H9 (cell line): Measurements from ENCODE around the gene CEP55. TPM values are rescaled to one million over a fixed set of nuclear protein-coding genes. Genes with fewer than 3 reads are reported as not detected.

Experiments used
- DNase-seq: peaks from one replicate; pipeline ENCODE4 v3.0.0-alpha.2; 2017
- H2AFZ ChIP-seq: one replicate; pipeline ENCODE4 v1.6.1; 2013; ENCODE audit warnings: mild to moderate bottlenecking, low read length, control low read depth, moderate library complexity
- H2AK5ac ChIP-seq: 2 replicates; pipeline ENCODE4 v1.6.1; 2013; ENCODE audit warnings: low read length, control low read depth, mixed read lengths; ENCODE audit not compliant: insufficient read length
- H2BK120ac ChIP-seq: one replicate; pipeline ENCODE4 v1.6.1; 2013; ENCODE audit warnings: low read depth, mild to moderate bottlenecking, low read length, control low read depth, inconsistent platforms; ENCODE audit not compliant: poor library complexity, severe bottlenecking
- H2BK12ac ChIP-seq: 2 replicates; pipeline ENCODE4 v1.6.1; 2013; ENCODE audit warnings: low read length, control low read depth, mixed read lengths, low read depth; ENCODE audit not compliant: insufficient read length
- H2BK15ac ChIP-seq: 2 replicates; pipeline ENCODE4 v1.6.1; 2013; ENCODE audit warnings: low read depth, low read length, control low read depth
- H2BK20ac ChIP-seq: one replicate; pipeline ENCODE4 v1.6.1; 2013; ENCODE audit warnings: low read depth, mild to moderate bottlenecking, low read length, control low read depth, inconsistent platforms; ENCODE audit not compliant: poor library complexity, severe bottlenecking
- H2BK5ac ChIP-seq: 2 replicates; pipeline ENCODE4 v1.6.1; 2013; ENCODE audit warnings: low read length, control low read depth, mixed read lengths; ENCODE audit not compliant: insufficient read length
- H3K14ac ChIP-seq: 2 replicates; pipeline ENCODE4 v1.6.1; 2013; ENCODE audit warnings: low read length, control low read depth; ENCODE audit not compliant: insufficient read depth
- H3K18ac ChIP-seq: 2 replicates; pipeline ENCODE4 v1.6.1; 2013; ENCODE audit warnings: low read depth, mild to moderate bottlenecking, mixed read lengths, low read length, control low read depth; ENCODE audit not compliant: insufficient read length
- H3K23ac ChIP-seq: 2 replicates; pipeline ENCODE4 v1.6.1; 2013; ENCODE audit warnings: low read length, control low read depth, mixed read lengths, low read depth; ENCODE audit not compliant: insufficient read length
- H3K23me2 ChIP-seq: 2 replicates; pipeline ENCODE4 v1.6.1; 2013; ENCODE audit warnings: low read depth, mild to moderate bottlenecking, mixed read lengths, low read length, control low read depth; ENCODE audit not compliant: insufficient read length, poor library complexity, severe bottlenecking
- H3K27ac ChIP-seq: 2 replicates; pipeline ENCODE4 v1.5.1; 2013; ENCODE audit warnings: low read length, control low read depth, mixed read lengths, low read depth; ENCODE audit not compliant: insufficient read length
- H3K27me3 ChIP-seq: 2 replicates; pipeline ENCODE4 v1.6.1; 2013; ENCODE audit warnings: low read length, control low read depth, inconsistent platforms; ENCODE audit not compliant: insufficient read depth
- H3K4ac ChIP-seq: 2 replicates; pipeline ENCODE4 v1.6.1; 2013; ENCODE audit warnings: low read depth, mild to moderate bottlenecking, control low read depth, inconsistent platforms, low read length, moderate library complexity
- H3K4me1 ChIP-seq: 2 replicates; pipeline ENCODE4 v1.6.1; 2013; ENCODE audit warnings: low read length, control low read depth, inconsistent platforms; ENCODE audit not compliant: insufficient read depth
- H3K4me2 ChIP-seq: 2 replicates; pipeline ENCODE4 v1.6.1; 2013; ENCODE audit warnings: low read length, control low read depth, mixed read lengths; ENCODE audit not compliant: insufficient read length, insufficient read depth
- H3K56ac ChIP-seq: 2 replicates; pipeline ENCODE4 v1.6.1; 2013; ENCODE audit warnings: low read depth, mild to moderate bottlenecking, mixed read lengths, low read length, control low read depth; ENCODE audit not compliant: insufficient read length
- H3K79me1 ChIP-seq: 2 replicates; pipeline ENCODE4 v1.6.1; 2013; ENCODE audit warnings: low read depth, mild to moderate bottlenecking, moderate library complexity, low read length, control low read depth, inconsistent platforms; ENCODE audit not compliant: insufficient read depth, poor library complexity, severe bottlenecking
- H3K79me2 ChIP-seq: 2 replicates; pipeline ENCODE4 v1.6.1; 2013; ENCODE audit warnings: low read length, control low read depth, inconsistent platforms; ENCODE audit not compliant: insufficient read depth
- H3K9ac ChIP-seq: 2 replicates; pipeline ENCODE4 v1.6.1; 2013; ENCODE audit warnings: low read length, control low read depth, mixed read lengths; ENCODE audit not compliant: insufficient read length; ENCODE audit errors: extremely low read depth
- H3K9me3 ChIP-seq: one replicate; pipeline ENCODE4 v1.6.1; 2013; ENCODE audit warnings: low read depth, low read length, inconsistent platforms; ENCODE audit not compliant: control insufficient read depth
- H3T11ph ChIP-seq: one replicate; pipeline ENCODE4 v1.6.1; 2013; ENCODE audit warnings: mild to moderate bottlenecking, low read length, control low read depth, inconsistent platforms
- H4K20me1 ChIP-seq: one replicate; pipeline ENCODE4 v1.6.1; 2013; ENCODE audit not compliant: control insufficient read depth, insufficient read length, insufficient read depth
- H4K5ac ChIP-seq: 2 replicates; pipeline ENCODE4 v1.6.1; 2013; ENCODE audit warnings: low read depth, mild to moderate bottlenecking, mixed read lengths, low read length, control low read depth; ENCODE audit not compliant: insufficient read length
- H4K8ac ChIP-seq: replicated peaks from 2 replicates; pipeline ENCODE4 v1.6.1; 2013; ENCODE audit warnings: low read length, control low read depth, mixed read lengths, low read depth; ENCODE audit not compliant: insufficient read length
- H4K91ac ChIP-seq: 2 replicates; pipeline ENCODE4 v1.6.1; 2013; ENCODE audit warnings: low read depth, mild to moderate bottlenecking, moderate library complexity, mixed read lengths, low read length, control low read depth; ENCODE audit not compliant: insufficient read length
- H3K27ac Mint-ChIP-seq, 3 experiments: 2 replicates in 2 of 3; 3 replicates in 1 of 3; pipeline ENCODE4 v1.8.0; 2020 to 2021; ENCODE audit warnings: mixed read lengths in 3 of 3, mild to moderate bottlenecking in 1 of 3, moderate library complexity in 1 of 3
- H3K27me3 Mint-ChIP-seq: 2 replicates; pipeline ENCODE4 v1.8.0; 2021; ENCODE audit warnings: low read depth, mild to moderate bottlenecking, moderate library complexity, mixed read lengths
- H3K36me3 Mint-ChIP-seq, 3 experiments: 2 replicates in 2 of 3; 3 replicates in 1 of 3; pipeline ENCODE4 v1.8.0; 2020 to 2021; ENCODE audit warnings: low read depth in 3 of 3, mixed read lengths in 3 of 3; ENCODE audit not compliant: insufficient read depth in 1 of 3
- H3K4me1 Mint-ChIP-seq, 2 experiments: 2 replicates each; pipeline ENCODE4 v1.8.0; 2020; ENCODE audit warnings: mixed read lengths in 2 of 2
- H3K4me3 Mint-ChIP-seq, 2 experiments: 2 replicates in 1 of 2; 3 replicates in 1 of 2; pipeline ENCODE4 v1.8.0; 2020 to 2021; ENCODE audit warnings: mild to moderate bottlenecking in 2 of 2, mixed read lengths in 2 of 2, moderate library complexity in 1 of 2
- H3K9me3 Mint-ChIP-seq, 2 experiments: 2 replicates in 1 of 2; 3 replicates in 1 of 2; pipeline ENCODE4 v1.8.0; 2020; ENCODE audit warnings: mild to moderate bottlenecking in 2 of 2, mixed read lengths in 2 of 2, moderate library complexity in 1 of 2
- WGBS: extraction: QIAGEN DNeasy Blood & Tissue Kit; methylation state at CpG from one replicate; pipeline ENCODE4 v1.1.7; 2013; ENCODE audit warnings: missing lambda C conversion rate, low lambda C conversion rate, mixed read lengths; ENCODE audit not compliant: insufficient read length; ENCODE audit errors: extremely low coverage; 5-methylcytosine and 5-hydroxymethylcytosine counted together
- total RNA-seq: library from RNA; stranded (reverse); gene quantifications from 2 replicates; pipeline ENCODE4 v1.2.1, GENCODE V29; 2021
- TF ChIP-seq, protein P1 (sequence below): fragments of 200-600 bp; sonication (generic); conservative IDR thresholded peaks from 3 replicates; pipeline ENCODE4 v1.8.0; 2021; ENCODE audit warnings: antibody characterized with exemption, mild to moderate bottlenecking

The CEP55 gene
- total RNA-seq, 1 experiment from 2014 or later: 17.8 TPM

- H4K8ac ChIP-seq: no peak overlapping the region
- H2BK12ac ChIP-seq: no peak overlapping the region
- H3K9ac ChIP-seq: no peak overlapping the region
- H2BK20ac ChIP-seq: no peak overlapping the region
- H3T11ph ChIP-seq: no peak overlapping the region
- DNase-seq: no peak
- no peak overlapping the region for H3K4ac ChIP-seq
- H3K4me2 ChIP-seq: no peak overlapping the region
- no CpG with 5 or more reads among the region's 4 CpGs for WGBS
- no peak overlapping the region for H2BK5ac ChIP-seq
- no peak overlapping the region for H2BK15ac ChIP-seq
- no peak overlapping the region for H4K91ac ChIP-seq
- Mint-ChIP-seq H3K36me3 (no peaks in the 10 kb centered on the region), H3K27me3 (peaks cover 2% of the 10 kb centered on the region), H3K27ac (no peak overlapping the region), H3K4me1 (peaks cover 8 to 12% of the 10 kb centered on the region in 2 experiments), H3K9me3 (no peaks in the 10 kb centered on the region; a peak in 1 of 5 replicates), H3K4me3 (no peak overlapping the region)
- no peaks in the 10 kb centered on the region for H3K9me3 ChIP-seq
- no peak overlapping the region for H2AFZ ChIP-seq
- H2BK120ac ChIP-seq: no peak overlapping the region
- no peak overlapping the region for H3K18ac ChIP-seq
- no peaks in the 10 kb centered on the region for H4K20me1 ChIP-seq
- H3K4me1 ChIP-seq: peaks cover 2% of the 10 kb centered on the region; the same call in 1 of the 2 replicates
- H3K14ac ChIP-seq: no peak overlapping the region
- H3K23ac ChIP-seq: no peak overlapping the region
- no peaks in the 10 kb centered on the region for H3K79me1 ChIP-seq
- no peaks in the 10 kb centered on the region for H3K79me2 ChIP-seq
- H4K5ac ChIP-seq: no peak overlapping the region
- H3K27me3 ChIP-seq: no peaks in the 10 kb centered on the region
- no peak overlapping the region for H3K27ac ChIP-seq
- TF ChIP-seq, protein P1, sequence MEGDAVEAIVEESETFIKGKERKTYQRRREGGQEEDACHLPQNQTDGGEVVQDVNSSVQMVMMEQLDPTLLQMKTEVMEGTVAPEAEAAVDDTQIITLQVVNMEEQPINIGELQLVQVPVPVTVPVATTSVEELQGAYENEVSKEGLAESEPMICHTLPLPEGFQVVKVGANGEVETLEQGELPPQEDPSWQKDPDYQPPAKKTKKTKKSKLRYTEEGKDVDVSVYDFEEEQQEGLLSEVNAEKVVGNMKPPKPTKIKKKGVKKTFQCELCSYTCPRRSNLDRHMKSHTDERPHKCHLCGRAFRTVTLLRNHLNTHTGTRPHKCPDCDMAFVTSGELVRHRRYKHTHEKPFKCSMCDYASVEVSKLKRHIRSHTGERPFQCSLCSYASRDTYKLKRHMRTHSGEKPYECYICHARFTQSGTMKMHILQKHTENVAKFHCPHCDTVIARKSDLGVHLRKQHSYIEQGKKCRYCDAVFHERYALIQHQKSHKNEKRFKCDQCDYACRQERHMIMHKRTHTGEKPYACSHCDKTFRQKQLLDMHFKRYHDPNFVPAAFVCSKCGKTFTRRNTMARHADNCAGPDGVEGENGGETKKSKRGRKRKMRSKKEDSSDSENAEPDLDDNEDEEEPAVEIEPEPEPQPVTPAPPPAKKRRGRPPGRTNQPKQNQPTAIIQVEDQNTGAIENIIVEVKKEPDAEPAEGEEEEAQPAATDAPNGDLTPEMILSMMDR: no peak
- no peak overlapping the region for H2AK5ac ChIP-seq
- no peaks in the 10 kb centered on the region for H3K23me2 ChIP-seq
- no peak overlapping the region for H3K56ac ChIP-seq
These were observed 54.2 kb downstream of the CEP55 start for GRCh38 chr10:93550606-93551005.
